ENCODE measurements around the gene HSPA4L.
A peak's percentile ranks its signal among the peaks of the same experiment; 100 is the strongest.

HSPA4L gene
- 0.20 to 0.44 reads per million in 2 donors for total RNA-seq

DNA sequence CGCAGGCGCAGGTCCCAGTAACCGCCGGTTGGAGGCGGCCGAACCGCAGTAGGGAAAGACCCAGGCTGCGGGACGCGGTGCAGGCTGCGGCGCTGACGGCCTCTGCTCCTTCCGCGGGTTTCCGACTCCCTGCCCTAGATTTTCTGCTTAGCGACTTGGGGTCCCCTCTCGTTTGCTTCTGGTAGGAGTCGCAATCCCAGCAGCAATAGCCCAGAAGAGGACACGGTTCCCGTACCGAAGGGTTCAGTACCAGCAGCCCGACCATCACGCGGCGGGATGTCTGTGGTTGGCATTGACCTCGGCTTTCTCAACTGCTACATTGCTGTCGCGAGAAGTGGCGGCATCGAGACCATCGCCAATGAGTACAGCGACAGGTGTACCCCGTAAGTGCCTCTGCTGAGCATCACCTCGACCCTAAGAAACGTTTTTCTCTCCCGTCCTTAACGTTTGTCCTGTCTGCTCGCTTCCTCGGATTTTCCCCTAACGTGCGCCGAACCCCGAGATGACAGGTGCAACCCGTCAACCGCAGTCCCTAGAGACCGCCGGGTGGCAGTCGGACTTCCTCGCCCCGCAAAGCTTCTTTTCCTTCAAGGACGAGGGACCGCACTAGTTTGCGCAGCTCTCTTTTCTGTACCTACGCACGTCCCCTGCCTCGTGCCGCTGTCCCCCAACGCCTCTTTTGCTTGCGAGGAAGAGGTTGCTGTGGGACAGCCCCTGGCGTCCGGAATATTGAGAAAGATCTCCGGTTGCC lies at the start of gene HSPA4L:
HSPA4L (plus strand) TSS at position 48 of the 751 bp plus-strand sequence; CDS start at position 277, 229 bp downstream.
- DNase-seq: peak; percentile 15

GRCh38 chr4:127732623-127733328 lies 49.3 kb upstream of the HSPA4L start:
- DNase-seq: no peak

- DNase-seq: no peak
These were observed 47.1 kb upstream of the HSPA4L start for GRCh38 chr4:127734976-127735375.

DNA sequence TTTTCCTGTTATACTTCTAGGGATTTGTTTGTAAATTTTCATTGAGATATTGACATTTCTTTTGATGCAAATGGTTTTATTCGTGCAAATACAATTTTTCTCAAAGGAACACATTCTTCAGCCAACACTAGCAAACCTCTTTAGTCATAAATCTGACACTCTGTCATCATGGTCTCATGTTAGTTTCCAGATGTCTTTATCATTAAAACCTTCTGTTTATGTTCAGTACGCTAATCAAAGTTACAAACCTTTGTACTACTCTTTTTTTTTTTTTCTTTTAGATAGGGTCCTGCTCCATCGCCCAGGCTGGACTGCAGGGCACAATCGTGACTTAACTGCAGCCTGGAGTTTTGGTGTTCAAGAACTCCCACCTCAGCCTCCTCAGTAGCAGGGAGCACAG lies 44.8 kb upstream of the HSPA4L start:
- DNase-seq: no peak

DNA sequence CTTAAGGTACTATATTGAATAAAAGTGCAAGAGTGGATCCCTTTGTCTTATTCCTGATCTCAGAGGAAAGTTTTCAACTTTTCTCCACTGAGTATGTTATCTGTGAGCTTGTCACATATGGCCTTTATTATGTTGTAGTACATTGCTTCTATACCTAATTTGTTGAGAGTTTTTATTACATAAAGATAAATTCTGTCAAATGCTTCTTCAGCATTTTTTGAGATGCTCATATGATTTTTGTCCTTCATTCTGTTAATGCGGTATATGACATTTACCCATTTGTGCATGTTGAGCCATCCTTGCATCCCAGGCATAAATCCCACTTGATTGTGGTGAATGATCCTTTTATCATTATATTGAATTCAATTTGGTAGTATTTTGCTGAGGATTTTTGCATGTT lies 40.9 kb upstream of the HSPA4L start:
- no peak for DNase-seq

DNA sequence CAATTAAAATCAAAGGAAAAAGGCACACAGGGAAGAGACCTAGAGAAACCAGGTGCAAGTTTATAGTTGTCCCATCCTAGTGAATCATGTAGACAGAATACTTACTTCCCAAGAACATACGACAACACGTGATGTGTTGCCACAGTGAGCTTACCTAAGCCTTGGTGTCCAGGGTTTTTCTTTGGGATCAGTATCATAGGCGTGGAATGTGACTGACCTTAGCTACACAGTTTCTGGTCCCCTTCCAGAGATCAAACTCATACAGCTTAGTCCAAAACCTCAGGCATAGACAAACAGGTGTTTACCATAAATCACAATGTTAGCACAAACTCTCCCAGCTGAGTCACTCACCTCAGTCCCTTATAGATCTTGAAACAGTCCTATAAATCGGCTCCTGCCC lies 34.2 kb upstream of the HSPA4L start:
- no peak for DNase-seq

DNA sequence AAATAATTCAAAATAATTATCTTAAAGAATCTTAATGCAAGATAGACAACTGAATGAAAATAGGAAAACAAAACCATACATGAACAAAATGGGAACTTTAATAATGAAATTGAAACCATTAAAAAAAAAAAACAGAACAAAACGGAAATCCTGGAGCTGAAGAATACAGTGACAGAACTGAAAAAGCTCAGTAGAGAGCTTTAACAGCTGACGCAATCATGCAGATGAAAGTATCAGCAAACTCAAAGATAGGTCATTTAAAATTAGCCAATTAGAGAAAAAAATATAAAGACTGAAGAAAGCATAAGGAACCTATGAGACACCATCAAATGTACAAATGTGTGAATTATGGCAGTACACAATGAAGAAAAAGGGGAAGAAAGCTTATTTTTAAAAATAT lies 33.2 kb upstream of the HSPA4L start:
- no peak for DNase-seq

GRCh38 chr4:127756906-127757305 lies 25.2 kb upstream of the HSPA4L start:
- no peak for DNase-seq

DNA sequence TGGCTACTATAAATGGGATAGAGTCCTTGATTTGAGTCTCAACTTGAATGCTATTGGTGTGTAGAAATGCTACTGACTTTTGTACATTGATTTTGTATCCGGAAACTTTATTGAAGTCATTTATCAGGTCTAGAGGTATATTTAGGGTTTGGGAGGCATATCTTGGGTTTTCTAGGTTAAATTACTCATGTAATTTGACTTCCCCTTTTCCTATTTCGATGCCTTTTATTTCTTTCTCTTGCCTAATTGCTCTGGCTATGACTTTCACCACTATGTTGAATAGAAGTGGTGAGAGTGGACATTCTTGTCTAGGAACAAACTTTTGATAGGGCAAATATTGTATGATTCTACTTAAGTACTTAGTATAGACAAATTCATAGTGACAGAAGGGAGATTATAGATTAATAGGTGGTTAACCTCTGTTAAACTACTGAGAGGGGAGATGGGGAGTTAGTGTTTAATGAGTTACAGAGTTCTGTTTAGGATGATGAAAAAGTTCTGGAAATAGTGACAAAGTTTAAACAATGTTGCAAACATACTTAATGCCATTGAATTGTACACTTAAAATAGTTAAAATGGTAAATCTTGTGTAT lies 22.8 kb upstream of the HSPA4L start:
- no peak for DNase-seq

DNA sequence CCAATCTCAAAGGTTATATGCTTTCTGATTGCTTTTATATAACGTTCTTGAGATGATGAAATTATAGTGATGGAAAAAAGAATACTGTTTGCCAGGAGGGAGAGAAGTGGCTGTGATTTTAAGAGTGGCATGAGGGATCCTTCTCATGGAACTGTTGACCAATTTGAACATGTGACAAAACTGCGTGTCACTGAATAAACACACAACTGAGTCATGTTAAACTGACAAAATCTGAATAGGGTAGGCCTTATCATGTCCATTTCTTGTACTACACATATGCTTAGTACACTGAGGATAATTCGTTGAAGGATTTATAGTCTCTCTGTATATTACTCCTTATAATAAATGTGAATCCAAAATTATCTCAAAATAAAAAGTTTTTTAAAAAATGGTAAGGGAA lies 22.2 kb upstream of the HSPA4L start:
- DNase-seq: no peak

GRCh38 chr4:127771535-127772275 lies 10.4 kb upstream of the HSPA4L start:
- no peak for DNase-seq

GRCh38 chr4:127772769-127773671 lies 9.1 kb upstream of the HSPA4L start:
- no peak for DNase-seq

DNA sequence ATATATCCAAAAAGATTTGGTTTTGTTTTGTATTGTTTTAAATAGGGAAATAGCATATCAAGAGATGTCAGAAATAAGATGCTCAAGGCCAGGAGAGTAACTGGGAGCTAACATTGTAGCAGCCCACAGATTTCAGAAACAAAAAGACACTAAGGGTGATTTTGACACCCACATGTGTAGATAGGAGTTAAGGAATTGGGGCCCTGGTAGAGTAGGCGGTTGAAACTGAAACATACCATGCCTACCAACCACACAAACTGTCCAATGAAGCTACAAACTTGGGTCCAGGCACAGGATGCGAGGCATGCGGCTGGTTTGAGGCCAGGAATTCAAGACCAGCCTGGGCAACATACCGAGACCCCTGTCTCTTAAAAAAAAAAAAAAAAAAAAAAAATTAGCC lies 6.3 kb upstream of the HSPA4L start:
- DNase-seq: no peak

DNA sequence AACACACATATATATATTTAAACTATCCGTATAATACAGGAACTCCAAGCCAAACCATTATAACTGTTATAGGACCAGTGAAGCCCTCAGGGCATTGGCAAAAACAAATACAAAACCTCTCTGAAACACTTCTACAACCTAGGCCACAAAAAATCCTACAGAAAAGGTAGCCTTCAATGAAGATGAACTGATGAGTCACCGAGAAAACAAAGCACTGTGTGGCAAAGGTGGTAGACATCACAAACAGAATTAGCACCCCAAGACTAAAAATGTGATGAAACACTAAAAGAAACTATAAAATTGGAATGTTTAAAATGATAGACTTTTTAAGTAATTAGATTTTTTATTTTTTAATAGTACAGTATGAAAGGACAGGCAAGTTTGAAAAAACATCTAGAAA lies 5.5 kb upstream of the HSPA4L start:
- DNase-seq: no peak

DNA sequence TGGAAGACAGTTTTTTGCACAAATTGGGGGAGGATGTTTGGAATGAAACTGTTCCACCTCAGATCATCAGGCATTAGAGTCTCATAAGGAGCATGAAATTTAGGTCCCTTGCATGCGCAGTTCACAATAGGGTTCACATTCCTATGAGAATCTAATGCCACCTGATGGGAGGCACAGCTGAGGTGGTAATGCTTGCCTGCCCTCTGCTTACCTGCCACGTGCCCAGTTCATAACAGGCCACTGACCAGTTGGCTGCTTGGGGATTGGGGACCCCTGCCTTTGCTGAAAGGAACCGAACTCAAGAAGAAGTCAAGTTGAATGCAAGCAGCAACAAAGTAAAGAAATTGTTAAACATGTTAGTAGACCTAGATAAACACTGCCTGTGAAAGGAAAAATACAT lies 4.6 kb upstream of the HSPA4L start:
- DNase-seq: no peak

DNA sequence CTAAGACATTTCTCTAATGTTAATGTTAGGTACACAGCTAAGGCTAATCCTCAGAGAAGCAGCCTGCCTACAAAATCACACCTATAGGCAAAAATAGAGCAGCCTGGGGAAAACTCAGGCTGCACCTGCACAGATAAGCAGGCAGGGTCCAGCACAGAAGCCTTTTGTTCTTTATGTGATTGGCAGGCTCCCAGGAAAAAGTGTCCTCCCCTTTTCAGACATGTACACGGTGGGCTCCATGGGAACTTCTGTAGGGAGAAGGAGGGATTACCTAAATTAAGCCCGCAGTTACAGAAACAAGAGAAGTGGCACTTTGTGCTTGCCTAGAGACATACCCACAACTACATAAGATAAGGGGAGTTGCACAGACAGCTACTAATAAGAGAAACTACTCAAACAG lies 4.0 kb upstream of the HSPA4L start:
- no peak for DNase-seq

- DNase-seq: no peak
These were observed 1.5 kb upstream of the HSPA4L start for GRCh38 chr4:127780598-127780997.

DNA sequence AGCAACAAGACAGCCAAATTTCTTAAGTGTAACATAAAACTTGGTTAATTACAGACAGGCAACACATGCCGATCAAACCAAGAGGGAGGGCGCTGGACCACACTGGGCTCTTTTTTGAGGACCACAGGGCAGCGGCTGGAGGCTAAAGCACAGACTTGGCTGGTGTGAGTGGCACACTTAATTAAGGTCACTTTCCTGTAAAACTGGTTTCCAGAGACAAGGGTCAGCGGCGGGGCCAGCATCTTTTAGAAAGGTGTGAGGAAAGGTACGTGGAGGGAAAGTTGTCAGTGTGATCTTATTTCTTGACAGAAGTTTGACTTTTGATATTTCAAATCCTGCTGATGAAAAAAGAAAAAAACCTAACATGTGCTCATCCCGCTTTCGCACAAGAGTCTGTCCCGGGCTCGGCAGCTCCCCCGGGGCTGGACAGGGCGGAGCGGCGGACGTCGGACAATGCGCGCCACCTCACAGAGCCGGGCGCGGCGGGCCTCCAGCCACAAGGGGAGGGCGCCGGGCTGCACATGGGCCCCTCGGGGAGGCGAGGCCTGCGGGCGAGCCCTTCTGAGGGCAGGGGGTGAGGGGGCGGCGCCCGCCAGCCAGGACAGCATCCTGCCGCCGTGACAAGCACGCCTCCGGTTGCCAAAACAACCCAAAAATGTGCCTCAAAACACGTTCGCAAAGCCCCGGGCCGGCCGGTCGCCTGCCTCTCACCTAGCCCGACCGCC lies 660 bp upstream of the HSPA4L start:
- no peak for DNase-seq

GRCh38 chr4:127782025-127782274 lies 172 bp upstream of the HSPA4L start:
- no peak for DNase-seq

GRCh38 chr4:127783026-127783769 lies 1.1 kb downstream of the HSPA4L start:
- DNase-seq: no peak
